Liver (tissue), 9 donors: ENCODE results near the gene ATP2B1. TPM values are rescaled to one million over a fixed set of nuclear protein-coding genes. Genes with fewer than 3 reads are reported as not detected.

Experiments used
- DNase-seq: peaks from one replicate; pipeline ENCODE4 v3.0.0-alpha.2; 2017; ENCODE audit warnings: low spot score
- H3K27ac ChIP-seq, 2 donors: one replicate each; pipeline ENCODE4 v1.7.0; 2013; ENCODE audit warnings: inconsistent platforms in 2 of 2, low read length in 2 of 2, control low read depth in 1 of 2, low read depth in 1 of 2, mild to moderate bottlenecking in 1 of 2
- H3K27me3 ChIP-seq, 4 donors: one replicate each; pipeline versions ENCODE4 v1.6.1 to v1.7.0; 2013; ENCODE audit warnings: low read length in 3 of 4, inconsistent platforms in 1 of 4, mild to moderate bottlenecking in 1 of 4, moderate library complexity in 1 of 4; ENCODE audit not compliant: control insufficient read depth in 4 of 4, insufficient read depth in 4 of 4
- H3K36me3 ChIP-seq, 4 donors: one replicate each; pipeline versions ENCODE4 v1.6.1 to v1.7.0; 2013; ENCODE audit warnings: low read length in 3 of 4, mild to moderate bottlenecking in 3 of 4, low read depth in 1 of 4, moderate library complexity in 1 of 4; ENCODE audit not compliant: control insufficient read depth in 4 of 4, insufficient read depth in 3 of 4
- H3K4me1 ChIP-seq, 4 donors: one replicate each; pipeline versions ENCODE4 v1.6.1 to v1.7.0; 2013; ENCODE audit warnings: low read length in 3 of 4, mild to moderate bottlenecking in 3 of 4, moderate library complexity in 1 of 4; ENCODE audit not compliant: control insufficient read depth in 4 of 4, insufficient read depth in 4 of 4
- H3K4me3 ChIP-seq, 3 donors: one replicate each; pipeline versions ENCODE4 v1.6.1 to v1.7.0; 2013; ENCODE audit warnings: low read length in 3 of 3, control low read depth in 1 of 3, low read depth in 1 of 3, mild to moderate bottlenecking in 1 of 3
- H3K9ac ChIP-seq, 2 donors: one replicate each; pipeline ENCODE4 v1.7.0; 2013; ENCODE audit warnings: low read length in 2 of 2, mild to moderate bottlenecking in 2 of 2, moderate library complexity in 2 of 2, control low read depth in 1 of 2, low read depth in 1 of 2
- H3K9me3 ChIP-seq, 4 donors: one replicate each; pipeline versions ENCODE4 v1.6.1 to v1.7.0; 2013; ENCODE audit warnings: low read length in 3 of 4; ENCODE audit not compliant: control insufficient read depth in 4 of 4
- EGR1 ChIP-seq, 2 donors: IDR thresholded peaks; 2 replicates each; pipeline ENCODE4 v1.6.1; 2016 to 2018; ENCODE audit warnings: antibody characterized with exemption in 2 of 2, low read depth in 2 of 2
- FOXA2 ChIP-seq: IDR thresholded peaks from 2 replicates; pipeline ENCODE4 v1.6.1; 2016; ENCODE audit warnings: antibody characterized with exemption
- GABPA ChIP-seq, 2 donors: IDR thresholded peaks in 1 of 2; conservative IDR thresholded peaks in 1 of 2; 2 replicates each; pipeline ENCODE4 v1.6.1; 2016; ENCODE audit warnings: antibody characterized with exemption in 2 of 2, mild to moderate bottlenecking in 1 of 2, moderate library complexity in 1 of 2
- HNF4A ChIP-seq, 2 donors: conservative IDR thresholded peaks; 2 replicates each; pipeline ENCODE4 v1.6.1; 2016; ENCODE audit warnings: antibody characterized with exemption in 2 of 2, mild to moderate bottlenecking in 2 of 2
- HNF4G ChIP-seq: IDR thresholded peaks from 2 replicates; pipeline ENCODE4 v1.6.1; 2016; ENCODE audit warnings: antibody characterized with exemption
- NR2F2 ChIP-seq: IDR thresholded peaks from 2 replicates; pipeline ENCODE4 v1.6.1; 2016; ENCODE audit warnings: antibody characterized with exemption
- RAD21 ChIP-seq, 2 donors: IDR thresholded peaks; 2 replicates each; pipeline ENCODE4 v1.6.1; 2016; ENCODE audit warnings: antibody characterized with exemption in 2 of 2, mild to moderate bottlenecking in 2 of 2
- RXRA ChIP-seq, 2 donors: IDR thresholded peaks; 2 replicates each; pipeline ENCODE4 v1.6.1; 2017 to 2018; ENCODE audit warnings: antibody characterized with exemption in 2 of 2, mild to moderate bottlenecking in 1 of 2
- SP1 ChIP-seq: IDR thresholded peaks from 2 replicates; pipeline ENCODE4 v1.6.1; 2018; ENCODE audit warnings: antibody characterized with exemption, mild to moderate bottlenecking
- TAF1 ChIP-seq: conservative IDR thresholded peaks from 2 replicates; pipeline ENCODE4 v1.6.1; 2016; ENCODE audit warnings: antibody characterized with exemption, mild to moderate bottlenecking
- YY1 ChIP-seq: IDR thresholded peaks from 2 replicates; pipeline ENCODE4 v1.6.1; 2016; ENCODE audit warnings: antibody characterized with exemption, mild to moderate bottlenecking
- WGBS: extraction: QIAGEN DNeasy Blood & Tissue Kit; methylation state at CpG from one replicate; pipeline ENCODE4 v1.1.7; 2013; 5-methylcytosine and 5-hydroxymethylcytosine counted together
- polyA plus RNA-seq, 2 donors: library from polyadenylated mRNA; stranded (reverse) in 1 of 2; unstranded in 1 of 2; fragments of 200-250 nt in 1 of 2; fragments of >200 nt in 1 of 2; fragmentation: Nextera tagmentation in 1 of 2; extraction: Ambion mirVana in 1 of 2; gene quantifications; one replicate each; pipeline versions ENCODE4 v1.2.1 to v1.2.3, GENCODE V29; 2013 to 2015
- total RNA-seq, 2 donors: library from RNA; depleted of rRNA; stranded (reverse); fragments of >200 nt; gene quantifications; one replicate each; pipeline ENCODE4 v1.2.3, GENCODE V29; 2014
- TF ChIP-seq, protein P1 (sequence below): fragments of 150-350 bp; IDR thresholded peaks from 2 replicates; pipeline ENCODE4 v1.5.1; 2017; ENCODE audit warnings: improper control_type of control experiment, low read depth, low read length; ENCODE audit not compliant: missing input control
- TF ChIP-seq, protein P2 (sequence below): IDR thresholded peaks from 2 replicates; pipeline ENCODE4 v1.6.1; 2016; ENCODE audit warnings: antibody characterized with exemption
- TF ChIP-seq, protein P3 (sequence below): IDR thresholded peaks from 2 replicates; pipeline ENCODE4 v1.6.1; 2016; ENCODE audit warnings: antibody characterized with exemption, mild to moderate bottlenecking
- TF ChIP-seq, protein P4 (sequence below): IDR thresholded peaks from 2 replicates; pipeline ENCODE4 v1.6.1; 2016; ENCODE audit warnings: antibody characterized with exemption
- TF ChIP-seq, protein P5 (sequence below): IDR thresholded peaks from 2 replicates; pipeline ENCODE4 v1.6.1; 2016; ENCODE audit warnings: antibody characterized with exemption
- donor health status: healthy.
- donor health status: healthy.
- donor health status: healthy.
- donor health status: healthy.
- donor health status: healthy.

The ATP2B1 gene
- total and polyA plus RNA-seq, 4 donors, result 7.3 to 41.1 (median 22.8) TPM

DNA sequence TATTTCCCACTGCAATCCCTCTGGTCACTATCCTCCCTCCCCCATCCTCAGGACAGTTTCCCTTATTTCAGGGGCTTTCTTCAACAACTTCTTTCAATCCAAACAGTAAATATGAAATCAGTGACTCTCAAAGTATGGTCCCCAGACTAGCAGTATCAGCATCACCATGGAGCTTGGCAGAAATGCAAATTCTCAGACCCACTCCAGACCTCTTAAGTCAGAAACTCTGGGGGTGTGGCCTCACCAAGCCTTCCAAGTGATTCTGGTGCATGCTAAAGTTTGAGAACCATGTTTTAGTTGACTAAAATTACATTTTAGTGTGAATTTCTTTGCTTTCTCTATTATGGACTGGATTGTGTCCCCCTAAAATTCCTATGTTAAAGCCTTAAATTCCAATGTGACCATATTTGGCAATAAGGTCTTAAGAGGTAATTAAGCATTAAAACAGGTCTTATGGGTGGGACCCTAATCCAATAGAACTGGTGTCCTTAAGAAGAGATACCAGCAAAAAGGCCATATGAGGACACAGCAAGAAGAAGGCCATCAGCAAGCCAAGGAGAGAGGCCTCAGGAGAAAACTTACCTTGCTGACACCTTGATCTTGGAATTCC lies 23.2 kb downstream of the ATP2B1 start:
- Histone ChIP-seq H3K9me3 (peaks cover 0 to 10% (median 0%) of the 10 kb centered on the region in 4 donors), H3K9ac (no peak overlapping the region), H3K27ac (no peak overlapping the region), H3K4me1 (peaks cover 0 to 3% (median 0%) of the 10 kb centered on the region in 4 donors), H3K4me3 (no peak overlapping the region), H3K36me3 (no peaks in the 10 kb centered on the region), H3K27me3 (no peaks in the 10 kb centered on the region)
- TF ChIP-seq, protein P1, sequence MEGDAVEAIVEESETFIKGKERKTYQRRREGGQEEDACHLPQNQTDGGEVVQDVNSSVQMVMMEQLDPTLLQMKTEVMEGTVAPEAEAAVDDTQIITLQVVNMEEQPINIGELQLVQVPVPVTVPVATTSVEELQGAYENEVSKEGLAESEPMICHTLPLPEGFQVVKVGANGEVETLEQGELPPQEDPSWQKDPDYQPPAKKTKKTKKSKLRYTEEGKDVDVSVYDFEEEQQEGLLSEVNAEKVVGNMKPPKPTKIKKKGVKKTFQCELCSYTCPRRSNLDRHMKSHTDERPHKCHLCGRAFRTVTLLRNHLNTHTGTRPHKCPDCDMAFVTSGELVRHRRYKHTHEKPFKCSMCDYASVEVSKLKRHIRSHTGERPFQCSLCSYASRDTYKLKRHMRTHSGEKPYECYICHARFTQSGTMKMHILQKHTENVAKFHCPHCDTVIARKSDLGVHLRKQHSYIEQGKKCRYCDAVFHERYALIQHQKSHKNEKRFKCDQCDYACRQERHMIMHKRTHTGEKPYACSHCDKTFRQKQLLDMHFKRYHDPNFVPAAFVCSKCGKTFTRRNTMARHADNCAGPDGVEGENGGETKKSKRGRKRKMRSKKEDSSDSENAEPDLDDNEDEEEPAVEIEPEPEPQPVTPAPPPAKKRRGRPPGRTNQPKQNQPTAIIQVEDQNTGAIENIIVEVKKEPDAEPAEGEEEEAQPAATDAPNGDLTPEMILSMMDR, result no peak
- TF ChIP-seq, protein P2, sequence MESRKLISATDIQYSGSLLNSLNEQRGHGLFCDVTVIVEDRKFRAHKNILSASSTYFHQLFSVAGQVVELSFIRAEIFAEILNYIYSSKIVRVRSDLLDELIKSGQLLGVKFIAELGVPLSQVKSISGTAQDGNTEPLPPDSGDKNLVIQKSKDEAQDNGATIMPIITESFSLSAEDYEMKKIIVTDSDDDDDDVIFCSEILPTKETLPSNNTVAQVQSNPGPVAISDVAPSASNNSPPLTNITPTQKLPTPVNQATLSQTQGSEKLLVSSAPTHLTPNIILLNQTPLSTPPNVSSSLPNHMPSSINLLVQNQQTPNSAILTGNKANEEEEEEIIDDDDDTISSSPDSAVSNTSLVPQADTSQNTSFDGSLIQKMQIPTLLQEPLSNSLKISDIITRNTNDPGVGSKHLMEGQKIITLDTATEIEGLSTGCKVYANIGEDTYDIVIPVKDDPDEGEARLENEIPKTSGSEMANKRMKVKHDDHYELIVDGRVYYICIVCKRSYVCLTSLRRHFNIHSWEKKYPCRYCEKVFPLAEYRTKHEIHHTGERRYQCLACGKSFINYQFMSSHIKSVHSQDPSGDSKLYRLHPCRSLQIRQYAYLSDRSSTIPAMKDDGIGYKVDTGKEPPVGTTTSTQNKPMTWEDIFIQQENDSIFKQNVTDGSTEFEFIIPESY, result no peak
- no peak for DNase-seq

DNA sequence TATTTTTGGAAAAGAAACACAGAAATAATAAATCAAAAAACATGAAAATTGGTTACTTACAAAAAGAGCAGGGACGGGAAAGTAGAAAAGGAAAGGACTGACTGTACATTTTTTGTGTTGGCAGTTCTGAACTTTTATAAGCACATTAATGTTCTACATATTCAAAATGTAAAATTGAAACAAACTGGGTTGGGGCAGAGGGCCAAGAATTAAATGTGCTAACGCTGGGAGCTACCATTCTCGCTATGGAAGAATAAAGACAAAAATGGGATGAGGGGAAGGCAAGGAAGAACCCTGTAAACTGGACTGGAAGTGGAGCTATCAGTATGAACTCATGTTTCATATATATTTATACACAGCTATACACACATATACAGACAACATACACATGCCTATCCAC lies 24.5 kb downstream of the ATP2B1 start:
- TF ChIP-seq RXRA (IDR thresholded peaks at IDR 0.05) (no peak), HNF4A (conservative IDR thresholded peaks at IDR 0.05) (no peak), NR2F2 (no peak), SP1 (no peak), TAF1 (no peak), RAD21 (IDR thresholded peaks at IDR 0.05) (no peak), YY1 (no peak), FOXA2 (no peak), GABPA (IDR thresholded peaks at IDR 0.05 in 1 of 2, conservative IDR thresholded peaks at IDR 0.05 in 1 of 2) (no peak), EGR1 (IDR thresholded peaks at IDR 0.05; ENCODE audit: low read depth in 2 of 2) (no peak), HNF4G (no peak)
- TF ChIP-seq, protein P2, result no peak
- TF ChIP-seq, protein P3, sequence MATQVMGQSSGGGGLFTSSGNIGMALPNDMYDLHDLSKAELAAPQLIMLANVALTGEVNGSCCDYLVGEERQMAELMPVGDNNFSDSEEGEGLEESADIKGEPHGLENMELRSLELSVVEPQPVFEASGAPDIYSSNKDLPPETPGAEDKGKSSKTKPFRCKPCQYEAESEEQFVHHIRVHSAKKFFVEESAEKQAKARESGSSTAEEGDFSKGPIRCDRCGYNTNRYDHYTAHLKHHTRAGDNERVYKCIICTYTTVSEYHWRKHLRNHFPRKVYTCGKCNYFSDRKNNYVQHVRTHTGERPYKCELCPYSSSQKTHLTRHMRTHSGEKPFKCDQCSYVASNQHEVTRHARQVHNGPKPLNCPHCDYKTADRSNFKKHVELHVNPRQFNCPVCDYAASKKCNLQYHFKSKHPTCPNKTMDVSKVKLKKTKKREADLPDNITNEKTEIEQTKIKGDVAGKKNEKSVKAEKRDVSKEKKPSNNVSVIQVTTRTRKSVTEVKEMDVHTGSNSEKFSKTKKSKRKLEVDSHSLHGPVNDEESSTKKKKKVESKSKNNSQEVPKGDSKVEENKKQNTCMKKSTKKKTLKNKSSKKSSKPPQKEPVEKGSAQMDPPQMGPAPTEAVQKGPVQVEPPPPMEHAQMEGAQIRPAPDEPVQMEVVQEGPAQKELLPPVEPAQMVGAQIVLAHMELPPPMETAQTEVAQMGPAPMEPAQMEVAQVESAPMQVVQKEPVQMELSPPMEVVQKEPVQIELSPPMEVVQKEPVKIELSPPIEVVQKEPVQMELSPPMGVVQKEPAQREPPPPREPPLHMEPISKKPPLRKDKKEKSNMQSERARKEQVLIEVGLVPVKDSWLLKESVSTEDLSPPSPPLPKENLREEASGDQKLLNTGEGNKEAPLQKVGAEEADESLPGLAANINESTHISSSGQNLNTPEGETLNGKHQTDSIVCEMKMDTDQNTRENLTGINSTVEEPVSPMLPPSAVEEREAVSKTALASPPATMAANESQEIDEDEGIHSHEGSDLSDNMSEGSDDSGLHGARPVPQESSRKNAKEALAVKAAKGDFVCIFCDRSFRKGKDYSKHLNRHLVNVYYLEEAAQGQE, result no peak
- TF ChIP-seq, protein P4, sequence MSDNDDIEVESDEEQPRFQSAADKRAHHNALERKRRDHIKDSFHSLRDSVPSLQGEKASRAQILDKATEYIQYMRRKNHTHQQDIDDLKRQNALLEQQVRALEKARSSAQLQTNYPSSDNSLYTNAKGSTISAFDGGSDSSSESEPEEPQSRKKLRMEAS, result no peak
- TF ChIP-seq, protein P1, result no peak
- TF ChIP-seq, protein P5, sequence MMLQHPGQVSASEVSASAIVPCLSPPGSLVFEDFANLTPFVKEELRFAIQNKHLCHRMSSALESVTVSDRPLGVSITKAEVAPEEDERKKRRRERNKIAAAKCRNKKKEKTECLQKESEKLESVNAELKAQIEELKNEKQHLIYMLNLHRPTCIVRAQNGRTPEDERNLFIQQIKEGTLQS, result no peak
- Histone ChIP-seq H3K36me3 (no peaks in the 10 kb centered on the region), H3K4me3 (no peak overlapping the region), H3K27me3 (no peaks in the 10 kb centered on the region), H3K4me1 (peaks cover 0 to 3% (median 0%) of the 10 kb centered on the region in 4 donors), H3K27ac (no peak overlapping the region), H3K9ac (no peak overlapping the region), H3K9me3 (peaks cover 0 to 11% (median 0%) of the 10 kb centered on the region in 4 donors)
- no peak for DNase-seq
- 95% methylated on average over 3 of the region's 3 CpGs for WGBS
